Coronary artery (tissue), 2 donors: Measurements from ENCODE around the gene PRKCE.

ENCODE experiments used
- DNase-seq: peaks from one replicate; pipeline ENCODE4 v3.0.0-alpha.2; 2017; ENCODE audit warnings: low spot score
- H3K27ac ChIP-seq, 2 donors: fragments of 200-600 bp; sonication (generic); one replicate each; pipeline ENCODE4 v1.5.1; 2016 to 2019
- H3K4me3 ChIP-seq: fragments of 200-600 bp; sonication (generic); 2 replicates; pipeline ENCODE4 v1.5.1; 2016; ENCODE audit warnings: mild to moderate bottlenecking, moderate library complexity
- CTCF ChIP-seq: fragments of 200-600 bp; sonication (generic); IDR thresholded peaks from one replicate; pipeline ENCODE4 v1.5.1; 2019; ENCODE audit warnings: antibody characterized with exemption

Gene PRKCE

GRCh38 chr2:45765007-45765727 lies 113.7 kb downstream of the PRKCE start:
- DNase-seq, result no peak
- H3K4me3 ChIP-seq, result no peak overlapping the region
- no peak overlapping the region for H3K27ac ChIP-seq
- TF ChIP-seq CTCF, result no peak

- no peak overlapping the region for H3K4me3 ChIP-seq
- H3K27ac ChIP-seq, result no peak overlapping the region
- no peak for TF ChIP-seq CTCF
- DNase-seq, result peak; percentile 26
These were observed 114.3 kb downstream of the PRKCE start for GRCh38 chr2:45765728-45766254.

- Histone ChIP-seq H3K27ac (no peak overlapping the region), H3K4me3 (no peak overlapping the region)
- DNase-seq, result no peak
- TF ChIP-seq CTCF, result no peak
These were observed 116.7 kb downstream of the PRKCE start for GRCh38 chr2:45768208-45768607.

GRCh38 chr2:45769056-45769455 lies 117.6 kb downstream of the PRKCE start:
- no peak for TF ChIP-seq CTCF
- DNase-seq, result no peak
- H3K27ac ChIP-seq, result no peak overlapping the region
- H3K4me3 ChIP-seq, result no peak overlapping the region

GRCh38 chr2:45769854-45770576 lies 118.5 kb downstream of the PRKCE start:
- Histone ChIP-seq H3K4me3 (no peak overlapping the region), H3K27ac (no peak overlapping the region)
- TF ChIP-seq CTCF, result no peak
- no peak for DNase-seq

- TF ChIP-seq CTCF, result no peak
- Histone ChIP-seq H3K4me3 (peak overlapping the region; percentile 49), H3K27ac (peak overlapping the region in 1 of 2 donors; percentile 36)
- no peak for DNase-seq
These were observed 119.3 kb downstream of the PRKCE start for GRCh38 chr2:45770811-45771210.

GRCh38 chr2:45771261-45771660 lies 119.8 kb downstream of the PRKCE start:
- H3K27ac ChIP-seq, result peak overlapping the region in 1 of 2 donors; percentile 36
- no peak for DNase-seq
- peak overlapping the region; percentile 49 for H3K4me3 ChIP-seq
- TF ChIP-seq CTCF, result no peak
